K562 (cell line): ENCODE results near the gene GBF1. TPM values are rescaled to one million over a fixed set of nuclear protein-coding genes. Genes with fewer than 3 reads are reported as not detected.

Experiments used
- ATAC-seq: fragments of 200-7000 bp; cut with Tn5 transposase; 3 replicates; pipeline ENCODE4 v1.9.1; 2020; ENCODE audit warnings: moderate library complexity
- BruUV-seq: library from RNA; stranded (reverse); fragments of 400-500 nt; replicated peaks from 2 replicates; lab custom pipeline; 2021; lab: Mats Ljungman, UMichigan
- CTCF ChIA-PET: fragments of 300-600 bp; formaldehyde crosslinking; extraction: SDS; loops from one replicate; lab custom pipeline; 2021; ENCODE audit warnings: low intra/inter-chr PET ratio; lab: Yijun Ruan, JAX
- POLR2A ChIA-PET: fragments of 300-600, 350-650 bp; sonication (Branson Sonifier 250); formaldehyde crosslinking; extraction: SDS; loops from one replicate; lab custom pipeline; 2021; ENCODE audit warnings: antibody characterized with exemption, inconsistent platforms; lab: Yijun Ruan, JAX
- DNase-seq, 4 experiments: peaks; one replicate each; pipeline versions ENCODE4 v3.0.0 to v3.0.0-alpha.2; 2011 to 2018; ENCODE audit warnings: low spot score in 3 of 4, mixed read lengths in 3 of 4; ENCODE audit errors: extremely low read depth in 1 of 4
- FAIRE-seq: peaks from 2 replicates; lab custom pipeline; 2011; peaks lifted over from hg19 to GRCh38; lab: Jason Lieb, UNC
- H2AFZ ChIP-seq: 2 replicates; pipeline ENCODE4 v1.6.0; 2011; ENCODE audit warnings: low read depth, low read length, control low read depth, inconsistent platforms
- H3K27ac ChIP-seq: fragments of 200-600 bp; 3 replicates; pipeline ENCODE4 v1.8.0; 2011; ENCODE audit warnings: low read depth, mild to moderate bottlenecking, control low read depth, inconsistent platforms, low read length, moderate library complexity, mixed read lengths; ENCODE audit errors: extremely low read depth
- H3K27me3 ChIP-seq, 2 experiments: fragments of 300-600 bp in 1 of 2; 2 replicates in 1 of 2; 3 replicates in 1 of 2; pipeline versions ENCODE4 v1.6.0 to v1.8.0; 2011; ENCODE audit warnings: inconsistent platforms in 2 of 2, low read length in 2 of 2, mild to moderate bottlenecking in 1 of 2, mixed read lengths in 1 of 2, moderate library complexity in 1 of 2; ENCODE audit not compliant: control insufficient read depth in 2 of 2, insufficient read depth in 2 of 2
- H3K36me3 ChIP-seq: fragments of 300-600 bp; 3 replicates; pipeline ENCODE4 v1.8.0; 2011; ENCODE audit warnings: mild to moderate bottlenecking, low read length, inconsistent platforms; ENCODE audit not compliant: control insufficient read depth, insufficient read depth
- H3K4me1 ChIP-seq, 2 experiments: fragments of 200-600 bp in 1 of 2; replicated peaks in 1 of 2; 2 replicates in 1 of 2; 3 replicates in 1 of 2; pipeline versions ENCODE4 v1.5.1 to v1.8.0; 2011; ENCODE audit warnings: inconsistent platforms in 2 of 2, low read length in 2 of 2, mild to moderate bottlenecking in 1 of 2, mixed read lengths in 1 of 2, moderate library complexity in 1 of 2; ENCODE audit not compliant: control insufficient read depth in 2 of 2, insufficient read depth in 2 of 2
- H3K4me2 ChIP-seq: 2 replicates; pipeline ENCODE4 v1.6.1; 2011; ENCODE audit warnings: low read length, control low read depth, inconsistent platforms, mixed read lengths; ENCODE audit not compliant: insufficient read depth
- H3K4me3 ChIP-seq: fragments of 200-600 bp; sonication (generic), shearing (Covaris generic); 2 replicates; pipeline ENCODE4 v1.5.1; 2016; ENCODE audit warnings: control low read depth, inconsistent platforms
- H3K79me2 ChIP-seq: fragments of 200-600 bp; 3 replicates; pipeline ENCODE4 v1.8.0; 2011; ENCODE audit warnings: low read length, inconsistent platforms; ENCODE audit not compliant: control insufficient read depth, insufficient read depth
- H3K9ac ChIP-seq, 2 experiments: 2 replicates each; pipeline versions ENCODE4 v1.6.0 to v1.6.1; 2011; ENCODE audit warnings: low read depth in 2 of 2, low read length in 2 of 2, control low read depth in 1 of 2, inconsistent platforms in 1 of 2, mild to moderate bottlenecking in 1 of 2, mixed read lengths in 1 of 2; ENCODE audit not compliant: insufficient read depth in 1 of 2
- H3K9me1 ChIP-seq: one replicate; pipeline ENCODE4 v1.6.0; 2011; ENCODE audit warnings: inconsistent platforms, mild to moderate bottlenecking, low read length, moderate library complexity; ENCODE audit not compliant: control insufficient read depth, insufficient read depth
- H3K9me3 ChIP-seq: replicated peaks from 2 replicates; pipeline ENCODE4 v1.5.1; 2011; ENCODE audit warnings: low read depth, low read length, inconsistent platforms; ENCODE audit not compliant: control insufficient read depth, insufficient read depth
- H4K20me1 ChIP-seq: replicated peaks from 2 replicates; pipeline ENCODE4 v1.6.1; 2011; ENCODE audit warnings: low read length, inconsistent platforms, mixed read lengths; ENCODE audit not compliant: control insufficient read depth, insufficient read depth
- CEBPB ChIP-seq: fragments of 450-650 bp; IDR thresholded peaks from 2 replicates; pipeline ENCODE4 v1.6.1; 2016; ENCODE audit warnings: missing genetic modification characterization, missing compliant biosample characterization
- GABPA ChIP-seq: fragments of 200-800 bp; sonication (Bioruptor generic); conservative IDR thresholded peaks from 2 replicates; pipeline ENCODE4 v1.6.1; 2016; ENCODE audit warnings: low read depth, missing genetic modification characterization, missing compliant biosample characterization
- XRCC5 ChIP-seq: fragments of 200-400 bp; formaldehyde crosslinking; IDR thresholded peaks from 2 replicates; pipeline ENCODE4 v1.6.1; 2017; ENCODE audit warnings: low read depth, mild to moderate bottlenecking, low read length
- ZNF699 ChIP-seq: fragments of 250-450 bp; sonication (Bioruptor Pico); IDR thresholded peaks from 2 replicates; pipeline ENCODE4 v1.8.0; 2021; ENCODE audit warnings: mild to moderate bottlenecking, moderate library complexity; ENCODE audit not compliant: insufficient replicate concordance
- WGBS: fragments of 100-300 bp; shearing (Covaris generic); methylation state at CpG from one replicate; pipeline ENCODE4 v1.1.6; 2016; ENCODE audit warnings: low coverage, mixed read lengths; ENCODE audit not compliant: insufficient coverage; ENCODE audit errors: missing lambda C conversion rate; 5-methylcytosine and 5-hydroxymethylcytosine counted together
- in situ Hi-C: fragments of 300-500 bp; cut with MboI; formaldehyde crosslinking; loops from 4 replicates; pipeline ENCODE4 v1.15.0; 2018; ENCODE audit warnings: inconsistent platforms, mixed read lengths
- intact Hi-C: fragments of 100-400 bp; cut with micrococcal nuclease; formaldehyde crosslinking; loops from 2 replicates; pipeline ENCODE4 v1.14.2; 2022
- polyA plus RNA-seq, 8 experiments: library from polyadenylated mRNA; depleted of rRNA in 4 of 8; stranded (reverse) in 5 of 8; unstranded in 3 of 8; fragments of >200 nt; fragmentation: Nextera tagmentation in 2 of 8; fragmentation: Illumina TruSeq in 1 of 8; extraction: Ambion mirVana in 2 of 8; extraction: Trizol in 1 of 8; gene quantifications; 2 replicates each; pipeline versions ENCODE4 v1.2.1 to v1.2.3, GENCODE V29; 2011 to 2014; ENCODE audit warnings: inconsistent platforms in 1 of 8, missing spikeins in 1 of 8
- total RNA-seq, 7 experiments: library from RNA; depleted of rRNA in 6 of 7; stranded (reverse); fragments of >200 nt in 6 of 7; fragmentation: Illumina TruSeq in 2 of 7; extraction: Trizol in 2 of 7; gene quantifications; 2 replicates each; pipeline versions ENCODE4 v1.2.1 to v1.2.3, GENCODE V29; 2011 to 2021; ENCODE audit warnings: low replicate concordance in 1 of 7
- TF ChIP-seq, protein P1 (sequence below): fragments of 450-650 bp; IDR thresholded peaks from 2 replicates; pipeline ENCODE4 v1.6.1; 2018; ENCODE audit not compliant: partially characterized antibody

Gene GBF1
- total and polyA plus RNA-seq, 9 of the 15 experiments (the other 6 are each of a cell fraction or from before 2014, with no cell fraction given), result 0.69 to 28.0 (median 10.3) TPM

DNA sequence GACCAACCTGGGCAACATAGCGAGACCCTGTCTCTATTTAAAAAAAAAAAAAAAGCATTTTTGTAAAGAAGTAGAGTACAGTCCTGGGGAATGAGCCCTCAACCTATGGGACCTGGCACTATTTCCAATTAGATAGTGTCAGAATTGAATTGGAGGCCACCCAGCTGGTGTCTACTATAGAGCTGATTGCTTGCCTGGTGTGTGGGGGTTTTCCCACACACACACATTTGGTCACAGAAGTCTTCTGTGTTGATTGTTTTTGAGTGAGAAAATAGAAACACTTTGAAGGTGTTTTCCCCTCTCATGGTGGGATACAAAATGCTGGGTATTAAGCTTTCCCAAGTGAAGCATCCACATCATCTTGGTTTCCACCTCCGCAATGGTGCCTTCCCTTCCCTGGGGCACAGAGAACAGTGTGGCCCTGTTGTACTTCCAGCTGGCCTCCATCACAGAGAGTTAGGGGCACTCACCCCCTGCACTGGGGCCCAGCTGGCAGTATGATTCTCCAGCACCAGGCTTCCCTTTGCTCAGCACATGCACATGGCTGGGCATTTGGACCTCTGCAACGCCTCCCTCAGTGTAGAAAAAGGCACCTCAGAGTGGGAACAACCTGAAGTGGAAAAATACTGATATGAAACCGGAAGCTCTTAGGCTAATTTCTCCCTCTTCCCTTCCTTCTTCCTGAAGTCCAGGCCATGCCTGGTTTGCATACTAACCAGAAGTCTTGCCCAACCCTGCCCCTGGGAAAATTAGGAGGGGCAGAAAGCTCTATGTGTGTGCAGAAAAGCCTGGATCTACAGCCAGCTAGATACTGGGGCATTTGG is 139.5 kb downstream of the GBF1 start:
- WGBS, result 64% methylated on average over 4 of the region's 4 CpGs
- no peaks in the 10 kb centered on the region for H3K27me3 ChIP-seq
- no peaks in the 10 kb centered on the region for H4K20me1 ChIP-seq
- H2AFZ ChIP-seq, result no peak overlapping the region
- DNase-seq (no peak), FAIRE-seq (no peak), ATAC-seq (no peak; the same call in 2 of the 3 replicates)
- no peak overlapping the region for H3K4me3 ChIP-seq
- no peaks in the 10 kb centered on the region for H3K9me1 ChIP-seq
- H3K4me1 ChIP-seq, result peaks cover 0 to 3% of the 10 kb centered on the region in 2 experiments; a peak in 2 of 5 replicates
- ChIA-PET CTCF (interaction anchor here (1.4 kb wide), 1 partner anchor 94 kb away, joined by 3 read pairs; no protein-coding TSS in a partner anchor), POLR2A (interaction anchor here (1.0 to 1.3 kb wide), 2 partner anchors 10 to 16 kb away, joined by 5 to 6 read pairs; no protein-coding TSS in a partner anchor)
- H3K4me2 ChIP-seq, result no peak overlapping the region
- no peaks in the 10 kb centered on the region for H3K9me3 ChIP-seq
- intact Hi-C loops (no loop called here), in situ Hi-C loops (loop anchor here (25.0 kb wide), 1 partner anchor 202 kb away; no protein-coding TSS in a partner anchor)
- H3K9ac ChIP-seq, result no peak overlapping the region
- peaks cover 24% of the 10 kb centered on the region; the same call in 2 of the 3 replicates for H3K36me3 ChIP-seq
- no peak overlapping the region for H3K27ac ChIP-seq
- no TSS peak for BruUV-seq
- H3K79me2 ChIP-seq, result no peaks in the 10 kb centered on the region
- TF ChIP-seq XRCC5 (no peak), GABPA (tag) (peak; percentile 43; the same call in 1 of the 2 replicates), CEBPB (tag) (0 out of 2 replicates have a peak, but pooled peaks have one; percentile 21), ZNF699 (CRISPR knock-in tag) (no peak)
- TF ChIP-seq, protein P1, sequence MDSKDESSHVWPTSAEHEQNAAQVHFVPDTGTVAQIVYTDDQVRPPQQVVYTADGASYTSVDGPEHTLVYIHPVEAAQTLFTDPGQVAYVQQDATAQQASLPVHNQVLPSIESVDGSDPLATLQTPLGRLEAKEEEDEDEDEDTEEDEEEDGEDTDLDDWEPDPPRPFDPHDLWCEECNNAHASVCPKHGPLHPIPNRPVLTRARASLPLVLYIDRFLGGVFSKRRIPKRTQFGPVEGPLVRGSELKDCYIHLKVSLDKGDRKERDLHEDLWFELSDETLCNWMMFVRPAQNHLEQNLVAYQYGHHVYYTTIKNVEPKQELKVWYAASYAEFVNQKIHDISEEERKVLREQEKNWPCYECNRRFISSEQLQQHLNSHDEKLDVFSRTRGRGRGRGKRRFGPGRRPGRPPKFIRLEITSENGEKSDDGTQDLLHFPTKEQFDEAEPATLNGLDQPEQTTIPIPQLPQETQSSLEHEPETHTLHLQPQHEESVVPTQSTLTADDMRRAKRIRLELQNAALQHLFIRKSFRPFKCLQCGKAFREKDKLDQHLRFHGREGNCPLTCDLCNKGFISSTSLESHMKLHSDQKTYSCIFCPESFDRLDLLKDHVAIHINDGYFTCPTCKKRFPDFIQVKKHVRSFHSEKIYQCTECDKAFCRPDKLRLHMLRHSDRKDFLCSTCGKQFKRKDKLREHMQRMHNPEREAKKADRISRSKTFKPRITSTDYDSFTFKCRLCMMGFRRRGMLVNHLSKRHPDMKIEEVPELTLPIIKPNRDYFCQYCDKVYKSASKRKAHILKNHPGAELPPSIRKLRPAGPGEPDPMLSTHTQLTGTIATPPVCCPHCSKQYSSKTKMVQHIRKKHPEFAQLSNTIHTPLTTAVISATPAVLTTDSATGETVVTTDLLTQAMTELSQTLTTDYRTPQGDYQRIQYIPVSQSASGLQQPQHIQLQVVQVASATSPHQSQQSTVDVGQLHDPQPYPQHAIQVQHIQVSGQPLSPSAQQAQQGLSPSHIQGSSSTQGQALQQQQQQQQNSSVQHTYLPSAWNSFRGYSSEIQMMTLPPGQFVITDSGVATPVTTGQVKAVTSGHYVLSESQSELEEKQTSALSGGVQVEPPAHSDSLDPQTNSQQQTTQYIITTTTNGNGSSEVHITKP, result peak; percentile 68
